Measurements from ENCODE around the gene ERCC6L2. TPM values are rescaled to one million over a fixed set of nuclear protein-coding genes. Genes with fewer than 3 reads are reported as not detected.

ERCC6L2 gene, protein sequence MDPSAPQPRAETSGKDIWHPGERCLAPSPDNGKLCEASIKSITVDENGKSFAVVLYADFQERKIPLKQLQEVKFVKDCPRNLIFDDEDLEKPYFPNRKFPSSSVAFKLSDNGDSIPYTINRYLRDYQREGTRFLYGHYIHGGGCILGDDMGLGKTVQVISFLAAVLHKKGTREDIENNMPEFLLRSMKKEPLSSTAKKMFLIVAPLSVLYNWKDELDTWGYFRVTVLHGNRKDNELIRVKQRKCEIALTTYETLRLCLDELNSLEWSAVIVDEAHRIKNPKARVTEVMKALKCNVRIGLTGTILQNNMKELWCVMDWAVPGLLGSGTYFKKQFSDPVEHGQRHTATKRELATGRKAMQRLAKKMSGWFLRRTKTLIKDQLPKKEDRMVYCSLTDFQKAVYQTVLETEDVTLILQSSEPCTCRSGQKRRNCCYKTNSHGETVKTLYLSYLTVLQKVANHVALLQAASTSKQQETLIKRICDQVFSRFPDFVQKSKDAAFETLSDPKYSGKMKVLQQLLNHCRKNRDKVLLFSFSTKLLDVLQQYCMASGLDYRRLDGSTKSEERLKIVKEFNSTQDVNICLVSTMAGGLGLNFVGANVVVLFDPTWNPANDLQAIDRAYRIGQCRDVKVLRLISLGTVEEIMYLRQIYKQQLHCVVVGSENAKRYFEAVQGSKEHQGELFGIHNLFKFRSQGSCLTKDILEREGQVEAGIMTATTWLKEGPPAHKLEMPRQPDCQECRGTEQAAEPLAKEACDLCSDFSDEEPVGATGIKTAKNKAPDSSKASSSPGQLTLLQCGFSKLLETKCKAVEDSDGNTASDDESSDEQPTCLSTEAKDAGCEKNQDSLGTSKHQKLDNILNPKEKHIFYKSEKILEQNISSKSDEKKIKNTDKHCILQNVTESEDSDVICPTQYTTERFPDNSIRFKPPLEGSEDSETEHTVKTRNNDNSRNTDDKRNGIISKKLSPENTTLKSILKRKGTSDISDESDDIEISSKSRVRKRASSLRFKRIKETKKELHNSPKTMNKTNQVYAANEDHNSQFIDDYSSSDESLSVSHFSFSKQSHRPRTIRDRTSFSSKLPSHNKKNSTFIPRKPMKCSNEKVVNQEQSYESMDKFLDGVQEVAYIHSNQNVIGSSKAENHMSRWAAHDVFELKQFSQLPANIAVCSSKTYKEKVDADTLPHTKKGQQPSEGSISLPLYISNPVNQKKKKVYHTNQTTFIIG (N-terminal part only)
- total RNA-seq (2014; rRNA removed; shearing (Covaris generic)) (69.5 and 80.6 TPM in 2 replicates), polyA plus RNA-seq (2016; fragmentation: Nextera tagmentation; extraction: Ambion mirVana) (31.4 and 33.5 TPM in 2 replicates)
- long read RNA-seq, partial matches to known transcripts = 3 of 8 reads
- long read RNA-seq, other reads (novel, unspliced or antisense) = 5 of 8 reads

DNA sequence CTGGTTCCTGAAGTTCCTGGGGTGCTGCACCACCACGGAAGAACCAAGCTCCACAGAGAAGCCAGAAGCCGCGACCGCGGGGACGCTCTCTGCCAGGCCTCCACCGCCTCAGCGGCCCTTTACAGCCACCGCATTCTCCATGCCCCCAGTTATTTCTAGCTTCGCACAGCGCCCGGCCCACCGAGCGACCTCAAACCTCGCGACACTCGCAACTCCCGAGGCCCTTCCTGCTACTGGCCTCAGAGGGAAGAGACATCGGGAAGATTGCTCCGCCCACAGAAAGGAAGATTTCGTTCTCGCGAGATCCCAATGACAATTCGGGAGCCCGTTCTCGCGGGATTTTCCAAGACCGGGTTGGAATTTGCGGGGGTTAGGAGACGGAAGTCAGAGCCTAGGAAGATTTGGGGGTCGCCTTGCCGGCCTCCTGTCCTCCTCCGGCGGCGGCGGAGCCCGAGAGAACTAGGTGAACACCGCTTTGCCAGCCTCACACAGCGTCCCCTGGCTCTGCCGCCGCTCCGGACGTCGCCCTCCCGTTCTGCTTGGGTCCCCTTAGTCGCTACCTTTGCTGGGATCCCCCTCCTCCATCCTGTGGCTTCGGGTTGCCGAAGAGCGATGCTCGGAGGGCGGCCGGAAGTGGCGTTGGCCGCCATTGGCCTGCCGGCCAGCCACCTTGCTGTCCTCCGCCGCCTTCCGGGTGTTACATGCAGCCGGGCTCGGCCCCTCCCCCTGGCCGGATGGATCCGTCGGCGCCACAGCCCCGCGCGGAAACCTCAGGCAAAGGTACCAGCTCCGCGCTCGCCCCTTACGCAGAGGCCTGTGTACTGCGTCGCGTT lies at the start of gene ERCC6L2:
TSS of gene ERCC6L2 (plus strand) at position 387 of the 833 bp plus-strand sequence. CDS start at position 735, 348 bp downstream.
- Histone ChIP-seq H4K20me1 (replicated peaks; ENCODE audit: insufficient read depth) (no peaks in the 10 kb centered on the region; the same call in 1 of the 2 replicates), H3K4me1 (ENCODE audit: insufficient read depth) (0 out of 2 replicates have a peak, but pooled peaks cover 9% of the 10 kb centered on the region), H3K36me3 (ENCODE audit: insufficient read depth) (no peaks in the 10 kb centered on the region), H3K27me3 (ENCODE audit: insufficient read depth) (no peaks in the 10 kb centered on the region), H3K27ac (ENCODE audit: low read depth) (peak within 1 kb of the TSS; percentile 97), H3K9me2 (ENCODE audit: insufficient read depth) (no peaks in the 10 kb centered on the region), H3K79me2 (replicated peaks; ENCODE audit: insufficient read depth) (peaks cover 19% of the 10 kb centered on the region), H3K4me3 (no peak within 1 kb of the TSS), H2AFZ (peak within 1 kb of the TSS; percentile 72; the same call in 1 of the 2 replicates), H3F3A (replicated peaks; ENCODE audit: low read depth) (no peaks in the 10 kb centered on the region), H3K4me2 (peak within 1 kb of the TSS; percentile 92)
- Mint-ChIP-seq H3K4me1 (peaks cover 15% of the 10 kb centered on the region; the same call in 2 of the 3 replicates), H3K9me3 (no peaks in the 10 kb centered on the region), H3K27me3 (ENCODE audit: insufficient read depth, low read depth, poor library complexity) (peaks cover 7% of the 10 kb centered on the region), H3K27ac (peak within 1 kb of the TSS; percentile 99), H3K4me3 (no peak within 1 kb of the TSS), H3K36me3 (ENCODE audit: low read depth) (peaks cover 8% of the 10 kb centered on the region; the same call in 1 of the 3 replicates)
- peak; percentile 100 for DNase-seq (ENCODE audit: low spot score)
- TF ChIP-seq ZNF114 (CRISPR knock-in tag; IDR thresholded peaks at IDR 0.05) = no peak
- TF ChIP-seq ZNF462 (CRISPR knock-in tag; IDR thresholded peaks at IDR 0.05) = no peak
- TF ChIP-seq POLR2AphosphoS5 (IDR thresholded peaks at IDR 0.05; ENCODE audit: low read depth) = peak; percentile 86
- no peak for TF ChIP-seq JUNB (IDR thresholded peaks at IDR 0.05; ENCODE audit: unreplicated experiment)
- TF ChIP-seq REST (IDR thresholded peaks at IDR 0.05; ENCODE audit: unreplicated experiment) = no peak
- TF ChIP-seq, protein P1, sequence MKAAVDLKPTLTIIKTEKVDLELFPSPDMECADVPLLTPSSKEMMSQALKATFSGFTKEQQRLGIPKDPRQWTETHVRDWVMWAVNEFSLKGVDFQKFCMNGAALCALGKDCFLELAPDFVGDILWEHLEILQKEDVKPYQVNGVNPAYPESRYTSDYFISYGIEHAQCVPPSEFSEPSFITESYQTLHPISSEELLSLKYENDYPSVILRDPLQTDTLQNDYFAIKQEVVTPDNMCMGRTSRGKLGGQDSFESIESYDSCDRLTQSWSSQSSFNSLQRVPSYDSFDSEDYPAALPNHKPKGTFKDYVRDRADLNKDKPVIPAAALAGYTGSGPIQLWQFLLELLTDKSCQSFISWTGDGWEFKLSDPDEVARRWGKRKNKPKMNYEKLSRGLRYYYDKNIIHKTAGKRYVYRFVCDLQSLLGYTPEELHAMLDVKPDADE (IDR thresholded peaks at IDR 0.05) = peak; percentile 76
- TF ChIP-seq CREB1 (CRISPR knock-in tag; IDR thresholded peaks at IDR 0.05; ENCODE audit: low read depth) = peak; percentile 67; the same call in 1 of the 2 replicates
- no peak for TF ChIP-seq EZH2 (IDR thresholded peaks at IDR 0.05; ENCODE audit: low read depth, unreplicated experiment)
- TF ChIP-seq NANOG (IDR thresholded peaks at IDR 0.05; ENCODE audit: borderline replicate concordance) = no peak
- ATAC-seq = peak; percentile 93
